ENCODE data around the gene GOPC.
"Not testable (repeated sequence)": the region's sequence is repeated elsewhere in the genome, so short reads cannot be mapped to it uniquely, and the experiment has no call there.

Gene GOPC

DNA sequence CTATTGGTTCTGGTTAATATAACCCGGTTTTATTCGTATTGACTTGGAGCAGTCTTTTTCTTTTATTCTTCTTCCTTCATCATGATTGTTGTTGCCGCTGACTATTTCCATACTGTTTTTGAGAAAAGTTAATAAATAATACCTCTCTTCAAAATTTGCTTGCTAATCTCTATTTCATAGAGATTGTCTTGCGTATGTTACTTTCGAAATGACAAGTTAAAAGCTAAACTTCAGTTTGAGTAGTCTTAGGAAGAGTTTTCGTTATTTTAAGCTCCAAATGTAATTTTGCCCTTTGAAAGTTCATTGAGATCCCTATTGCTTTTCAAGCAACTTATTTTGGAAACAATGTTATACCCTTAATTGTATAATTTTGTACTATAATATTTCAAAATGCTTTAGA, 83.4 kb downstream of the GOPC start:
- TF ChIP-seq, protein P1, sequence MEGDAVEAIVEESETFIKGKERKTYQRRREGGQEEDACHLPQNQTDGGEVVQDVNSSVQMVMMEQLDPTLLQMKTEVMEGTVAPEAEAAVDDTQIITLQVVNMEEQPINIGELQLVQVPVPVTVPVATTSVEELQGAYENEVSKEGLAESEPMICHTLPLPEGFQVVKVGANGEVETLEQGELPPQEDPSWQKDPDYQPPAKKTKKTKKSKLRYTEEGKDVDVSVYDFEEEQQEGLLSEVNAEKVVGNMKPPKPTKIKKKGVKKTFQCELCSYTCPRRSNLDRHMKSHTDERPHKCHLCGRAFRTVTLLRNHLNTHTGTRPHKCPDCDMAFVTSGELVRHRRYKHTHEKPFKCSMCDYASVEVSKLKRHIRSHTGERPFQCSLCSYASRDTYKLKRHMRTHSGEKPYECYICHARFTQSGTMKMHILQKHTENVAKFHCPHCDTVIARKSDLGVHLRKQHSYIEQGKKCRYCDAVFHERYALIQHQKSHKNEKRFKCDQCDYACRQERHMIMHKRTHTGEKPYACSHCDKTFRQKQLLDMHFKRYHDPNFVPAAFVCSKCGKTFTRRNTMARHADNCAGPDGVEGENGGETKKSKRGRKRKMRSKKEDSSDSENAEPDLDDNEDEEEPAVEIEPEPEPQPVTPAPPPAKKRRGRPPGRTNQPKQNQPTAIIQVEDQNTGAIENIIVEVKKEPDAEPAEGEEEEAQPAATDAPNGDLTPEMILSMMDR (IDR thresholded peaks at IDR 0.05; ENCODE audit: insufficient read depth, low read depth, low read length, missing control alignments) = no peak
- H3K4me3 ChIP-seq (ENCODE audit: low read depth, low read length) = no peak overlapping the region
- DNase-seq (ENCODE audit: low read depth) = no peak

DNA sequence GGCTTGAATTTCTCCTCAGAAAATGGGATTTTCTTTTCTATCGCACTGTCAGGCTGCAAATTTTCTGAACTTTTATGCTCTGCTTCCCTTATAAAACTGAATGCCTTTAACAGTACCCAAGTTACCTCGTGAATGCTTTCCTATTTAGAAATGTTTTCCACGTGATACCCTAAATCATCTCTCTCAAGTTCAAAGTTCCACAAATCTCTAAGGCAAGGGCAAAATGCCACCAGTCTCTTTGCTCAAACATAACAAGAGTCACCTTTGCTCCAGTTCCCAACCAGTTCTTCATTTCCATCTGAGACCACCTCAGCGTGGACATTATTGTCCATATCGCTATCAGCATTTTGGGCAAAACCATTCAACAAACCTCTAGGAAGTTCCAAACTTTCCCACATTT, 84.3 kb downstream of the GOPC start:
- H3K4me3 ChIP-seq (ENCODE audit: low read depth, low read length) = not testable (repeated sequence)

DNA sequence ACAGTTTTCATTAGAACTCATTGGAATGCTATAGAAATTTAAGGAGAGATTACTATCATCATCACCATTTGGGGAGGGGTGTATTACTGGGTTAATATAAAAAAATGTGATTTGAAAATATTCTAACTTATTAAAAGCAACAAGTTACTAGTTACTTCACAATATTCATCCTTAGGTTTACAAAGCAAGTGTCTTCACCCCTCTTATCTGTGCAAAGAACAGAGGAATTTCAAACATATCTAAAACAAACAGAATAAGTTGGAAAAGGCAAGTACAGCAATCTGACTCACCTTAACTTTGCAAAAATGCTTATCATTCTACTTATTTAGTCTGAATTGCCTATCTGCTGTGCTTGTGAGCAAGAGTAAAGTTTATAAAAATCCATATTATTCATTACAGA, 87.0 kb downstream of the GOPC start:
- H3K4me3 ChIP-seq (ENCODE audit: low read depth, low read length) = no peak overlapping the region
- no peak for DNase-seq (ENCODE audit: low read depth)
- TF ChIP-seq, protein P1 (IDR thresholded peaks at IDR 0.05; ENCODE audit: insufficient read depth, low read depth, low read length, missing control alignments) = no peak

More for the DNA sequence above, 84.3 kb downstream of the GOPC start:
- DNase-seq (ENCODE audit: low read depth) = not testable (repeated sequence)

DNA sequence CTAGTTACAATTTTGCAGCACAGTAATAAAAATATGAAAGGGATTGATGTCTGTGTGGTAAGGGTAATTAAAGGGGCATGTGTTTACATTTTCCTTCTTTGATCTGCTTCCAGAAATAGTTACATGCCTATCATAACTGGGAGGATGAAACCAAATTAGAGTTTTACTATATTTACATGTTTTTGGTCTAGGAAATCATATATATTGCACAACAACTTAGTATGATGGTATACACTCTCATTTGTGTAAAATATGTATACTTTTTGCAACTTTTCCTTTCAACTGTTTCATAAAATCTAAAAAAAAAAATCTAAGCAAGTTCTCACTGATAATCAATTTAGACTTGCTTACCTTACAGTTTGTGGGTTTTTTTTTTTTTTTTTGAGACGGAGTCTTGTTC, 87.7 kb downstream of the GOPC start:
- no peak for DNase-seq (ENCODE audit: low read depth)
- no peak overlapping the region for H3K4me3 ChIP-seq (ENCODE audit: low read depth, low read length)
- TF ChIP-seq, protein P1 (IDR thresholded peaks at IDR 0.05; ENCODE audit: insufficient read depth, low read depth, low read length, missing control alignments) = no peak

DNA sequence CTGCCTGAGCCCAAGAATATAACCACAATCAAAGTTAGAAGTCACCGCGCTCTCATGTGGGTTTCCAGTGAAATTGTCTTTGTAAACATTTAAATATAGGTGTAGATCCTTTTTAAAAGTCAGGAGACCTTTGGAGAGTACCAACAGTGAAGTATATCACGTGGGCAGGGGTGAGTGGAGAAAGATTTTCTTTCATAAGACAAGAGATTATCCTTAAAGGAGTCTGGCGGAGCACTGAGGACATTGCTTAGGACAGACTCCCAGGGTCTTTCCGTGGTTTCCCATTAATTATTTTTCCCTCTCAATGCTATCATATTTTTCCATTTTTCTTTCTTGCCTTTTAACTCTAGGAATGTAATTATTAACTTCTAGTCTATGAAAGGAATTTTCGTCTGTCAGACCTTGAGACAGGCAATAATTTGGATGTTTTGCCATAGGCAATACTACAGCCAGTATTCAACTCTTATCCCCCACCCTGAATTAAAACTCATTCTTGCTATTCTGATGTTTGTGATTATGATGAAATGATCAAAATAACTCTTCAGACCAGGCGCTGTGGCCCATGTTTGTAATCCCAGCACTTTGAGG, 88.4 kb downstream of the GOPC start:
- TF ChIP-seq, protein P1 (IDR thresholded peaks at IDR 0.05; ENCODE audit: insufficient read depth, low read depth, low read length, missing control alignments) = no peak
- DNase-seq (ENCODE audit: low read depth) = no peak
- no peak overlapping the region for H3K4me3 ChIP-seq (ENCODE audit: low read depth, low read length)

DNA sequence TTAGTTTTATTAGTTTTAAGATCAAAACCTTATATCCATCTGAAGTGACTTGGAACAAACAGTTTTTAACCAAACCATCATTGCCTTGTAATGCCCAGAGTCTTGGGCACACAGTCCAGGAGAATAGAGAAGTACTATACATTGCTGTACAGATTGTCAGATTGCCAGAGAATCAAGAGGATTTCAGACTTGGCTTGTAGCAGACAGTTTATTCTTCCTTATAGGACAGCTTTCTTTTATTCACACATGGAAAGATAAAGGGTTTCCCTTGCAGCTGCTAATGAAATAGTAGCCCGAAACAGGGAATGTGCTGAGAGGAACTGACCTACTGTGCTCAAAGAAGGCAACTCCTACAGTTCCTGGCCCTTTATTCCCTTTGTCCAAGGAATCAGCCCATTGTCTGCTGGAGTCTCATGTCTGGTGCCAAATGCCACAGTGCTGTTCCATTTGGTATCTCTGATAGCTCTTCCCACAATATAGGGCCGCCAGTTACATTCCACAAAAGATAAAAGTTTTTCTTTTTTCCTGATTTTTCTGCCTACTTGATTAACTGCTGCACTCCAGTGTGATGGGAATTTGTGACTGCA, 89.2 kb downstream of the GOPC start:
- no peak for DNase-seq (ENCODE audit: low read depth)
- no peak overlapping the region for H3K4me3 ChIP-seq (ENCODE audit: low read depth, low read length)

DNA sequence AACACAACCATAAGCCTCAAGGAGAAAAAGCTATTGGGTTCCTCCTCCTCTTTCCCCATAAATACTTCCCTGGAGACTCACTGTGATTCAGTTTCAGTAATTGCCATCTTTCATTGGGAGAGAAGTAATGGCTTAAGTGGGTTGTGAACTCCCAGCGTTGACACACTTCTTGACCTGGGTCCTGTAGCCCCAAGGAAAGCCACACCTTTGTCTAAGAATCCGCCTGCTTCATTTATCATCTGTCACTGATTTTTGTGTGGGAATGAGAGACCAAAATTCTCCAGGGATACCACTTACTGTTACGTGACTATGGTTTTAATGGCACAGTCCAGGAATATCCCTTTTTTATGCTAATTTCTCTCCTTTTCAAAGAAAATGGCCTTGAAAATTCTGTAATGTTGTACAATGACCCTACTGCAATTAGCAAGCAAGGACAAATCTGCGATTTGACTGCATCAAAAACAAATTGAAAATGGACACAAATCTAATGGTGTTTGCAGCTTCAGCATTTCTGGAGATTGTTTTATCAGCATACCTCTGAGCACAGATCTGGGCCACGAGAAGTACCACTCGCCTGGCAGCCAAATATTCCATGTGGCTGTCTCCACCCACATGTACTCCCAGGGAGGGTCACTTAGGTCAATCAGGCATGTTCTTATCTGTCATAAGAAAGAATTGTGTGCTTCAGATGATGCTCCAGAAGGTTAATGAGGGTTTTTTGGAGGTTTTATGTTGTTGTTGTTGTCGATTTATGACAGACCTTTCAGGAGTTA, 90.1 kb downstream of the GOPC start:
- TF ChIP-seq, protein P1 (IDR thresholded peaks at IDR 0.05; ENCODE audit: insufficient read depth, low read depth, low read length, missing control alignments) = no peak
- no peak for DNase-seq (ENCODE audit: low read depth)

More for the DNA sequence above, 89.2 kb downstream of the GOPC start:
- TF ChIP-seq, protein P1 (IDR thresholded peaks at IDR 0.05; ENCODE audit: insufficient read depth, low read depth, low read length, missing control alignments) = no peak

More for the DNA sequence above, 90.1 kb downstream of the GOPC start:
- no peak overlapping the region for H3K4me3 ChIP-seq (ENCODE audit: low read depth, low read length)
